OCI-LY1 (cell line): ENCODE measurements around the gene TAB2.

ENCODE experiments used
- EZH2 ChIP-seq: fragments of 200-600 bp; sonication (generic), shearing (Covaris generic); IDR thresholded peaks from 2 replicates; pipeline ENCODE4 v1.8.0; 2017; ENCODE audit warnings: borderline replicate concordance, mixed run types, mild to moderate bottlenecking, antibody characterized with exemption, low read length, moderate library complexity, mixed read lengths
- TF ChIP-seq, protein P1 (sequence below): fragments of 200-600 bp; sonication (generic), shearing (Covaris generic); IDR thresholded peaks from 2 replicates; pipeline ENCODE4 v1.5.1; 2017; ENCODE audit warnings: mild to moderate bottlenecking, antibody characterized with exemption, low read length, moderate library complexity, mixed read lengths

DNA sequence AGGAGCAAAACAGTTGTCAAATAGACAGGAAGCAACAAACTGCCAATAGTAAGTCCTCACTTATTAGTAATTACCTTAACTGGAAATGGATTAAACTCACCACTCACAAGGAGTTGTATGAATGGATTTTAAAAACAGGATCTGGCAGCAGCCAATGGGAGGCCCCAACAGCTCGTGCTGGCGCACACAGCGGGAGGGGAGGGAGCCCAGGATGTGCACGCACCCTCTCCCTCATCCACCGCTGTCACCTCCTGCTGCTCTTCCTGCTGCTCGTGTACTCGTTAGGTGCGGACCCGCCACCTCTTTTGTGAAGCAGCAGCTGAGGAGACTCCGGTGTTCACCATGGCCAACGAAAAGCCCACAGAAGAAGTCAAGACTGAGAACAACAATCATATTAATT lies 82.5 kb downstream of the TAB2 start, which contains the start of gene SUMO4:
- TF ChIP-seq, protein P1, sequence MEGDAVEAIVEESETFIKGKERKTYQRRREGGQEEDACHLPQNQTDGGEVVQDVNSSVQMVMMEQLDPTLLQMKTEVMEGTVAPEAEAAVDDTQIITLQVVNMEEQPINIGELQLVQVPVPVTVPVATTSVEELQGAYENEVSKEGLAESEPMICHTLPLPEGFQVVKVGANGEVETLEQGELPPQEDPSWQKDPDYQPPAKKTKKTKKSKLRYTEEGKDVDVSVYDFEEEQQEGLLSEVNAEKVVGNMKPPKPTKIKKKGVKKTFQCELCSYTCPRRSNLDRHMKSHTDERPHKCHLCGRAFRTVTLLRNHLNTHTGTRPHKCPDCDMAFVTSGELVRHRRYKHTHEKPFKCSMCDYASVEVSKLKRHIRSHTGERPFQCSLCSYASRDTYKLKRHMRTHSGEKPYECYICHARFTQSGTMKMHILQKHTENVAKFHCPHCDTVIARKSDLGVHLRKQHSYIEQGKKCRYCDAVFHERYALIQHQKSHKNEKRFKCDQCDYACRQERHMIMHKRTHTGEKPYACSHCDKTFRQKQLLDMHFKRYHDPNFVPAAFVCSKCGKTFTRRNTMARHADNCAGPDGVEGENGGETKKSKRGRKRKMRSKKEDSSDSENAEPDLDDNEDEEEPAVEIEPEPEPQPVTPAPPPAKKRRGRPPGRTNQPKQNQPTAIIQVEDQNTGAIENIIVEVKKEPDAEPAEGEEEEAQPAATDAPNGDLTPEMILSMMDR: no peak
- no peak for TF ChIP-seq EZH2
